ENCODE measurements around the gene IDI2. TPM values are rescaled to one million over a fixed set of nuclear protein-coding genes. Genes with fewer than 3 reads are reported as not detected.

IDI2 gene
- total RNA-seq, 2 donors from 2014 or later: 0.24 TPM; not detected in 1

- Histone ChIP-seq H3K36me3 (peaks cover 98% of the 10 kb centered on the region), H3K27ac (no peak overlapping the region), H3K4me3 (no peak overlapping the region), H3K4me1 (no peaks in the 10 kb centered on the region), H3K27me3 (no peaks in the 10 kb centered on the region), H3K9me3 (peaks cover 0 to 17% of the 10 kb centered on the region in 2 donors)
- no peak for TF ChIP-seq CTCF (IDR thresholded peaks at IDR 0.05)
- DNase-seq (ENCODE audit: low spot score): peak; percentile 48
These were observed 19.1 kb downstream of the IDI2 start for GRCh38 chr10:1006573-1006972.

- H3K4me1 ChIP-seq: no peaks in the 10 kb centered on the region
- H3K4me3 ChIP-seq: no peak overlapping the region
- H3K9me3 ChIP-seq: peaks cover 0 to 17% of the 10 kb centered on the region in 2 donors
- no peaks in the 10 kb centered on the region for H3K27me3 ChIP-seq
- TF ChIP-seq CTCF (IDR thresholded peaks at IDR 0.05): no peak
- H3K36me3 ChIP-seq: peaks cover 98% of the 10 kb centered on the region
- no peak for DNase-seq (ENCODE audit: low spot score)
- no peak overlapping the region for H3K27ac ChIP-seq
These were observed 21.6 kb downstream of the IDI2 start for GRCh38 chr10:1003884-1004670.

- Histone ChIP-seq H3K36me3 (peaks cover 99% of the 10 kb centered on the region), H3K4me3 (no peak overlapping the region), H3K4me1 (no peaks in the 10 kb centered on the region), H3K9me3 (peaks cover 0 to 17% of the 10 kb centered on the region in 2 donors), H3K27ac (no peak overlapping the region), H3K27me3 (no peaks in the 10 kb centered on the region)
- DNase-seq (ENCODE audit: low spot score): no peak
- no peak for TF ChIP-seq CTCF (IDR thresholded peaks at IDR 0.05)
These were observed 23.1 kb downstream of the IDI2 start for GRCh38 chr10:1002425-1003006.

- Histone ChIP-seq H3K27me3 (no peaks in the 10 kb centered on the region), H3K4me1 (no peaks in the 10 kb centered on the region), H3K27ac (no peak overlapping the region), H3K9me3 (peaks cover 0 to 6% of the 10 kb centered on the region in 2 donors), H3K36me3 (peaks cover 91% of the 10 kb centered on the region), H3K4me3 (no peak overlapping the region)
- DNase-seq (ENCODE audit: low spot score): no peak
- no peak for TF ChIP-seq CTCF (IDR thresholded peaks at IDR 0.05)
These were observed 28.2 kb downstream of the IDI2 start for GRCh38 chr10:997266-998022.

- peaks cover 77% of the 10 kb centered on the region for H3K36me3 ChIP-seq
- no peak overlapping the region for H3K27ac ChIP-seq
- H3K9me3 ChIP-seq: no peaks in the 10 kb centered on the region
- no peak overlapping the region for H3K4me3 ChIP-seq
- no peak for TF ChIP-seq CTCF (IDR thresholded peaks at IDR 0.05)
- no peak for DNase-seq (ENCODE audit: low spot score)
- H3K4me1 ChIP-seq: no peaks in the 10 kb centered on the region
- no peaks in the 10 kb centered on the region for H3K27me3 ChIP-seq
These were observed 29.6 kb downstream of the IDI2 start for GRCh38 chr10:996031-996430.
